Measurements from ENCODE around the gene ZBTB7A. TPM values are rescaled to one million over a fixed set of nuclear protein-coding genes. Genes with fewer than 3 reads are reported as not detected.
A peak's percentile ranks its signal among the peaks of the same experiment; 100 is the strongest.

The ZBTB7A gene
- total and polyA plus RNA-seq, 2 donors (not counting 1 experiment from before 2014, with no cell fraction given): 4.9 to 17.7 TPM

DNA sequence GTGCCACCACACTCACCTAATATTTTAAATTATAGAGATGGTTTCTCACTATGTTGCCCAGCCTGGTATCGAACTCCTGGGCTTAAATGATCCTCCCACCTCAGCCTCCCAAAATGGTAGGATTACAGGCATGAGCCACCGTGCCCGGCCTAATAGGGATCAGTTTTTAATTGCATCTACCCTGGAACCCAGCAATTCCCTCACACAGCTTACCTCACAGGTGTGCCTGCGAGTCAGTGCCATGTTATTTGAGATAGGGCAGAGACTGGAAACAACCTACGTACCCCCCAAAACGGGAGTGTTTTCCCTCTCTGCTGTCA is 42.9 kb upstream of the ZBTB7A start:
- TF ChIP-seq EZH2 (IDR thresholded peaks at IDR 0.05; ENCODE audit: low read length, missing control alignments): no peak
- TF ChIP-seq, protein P1, sequence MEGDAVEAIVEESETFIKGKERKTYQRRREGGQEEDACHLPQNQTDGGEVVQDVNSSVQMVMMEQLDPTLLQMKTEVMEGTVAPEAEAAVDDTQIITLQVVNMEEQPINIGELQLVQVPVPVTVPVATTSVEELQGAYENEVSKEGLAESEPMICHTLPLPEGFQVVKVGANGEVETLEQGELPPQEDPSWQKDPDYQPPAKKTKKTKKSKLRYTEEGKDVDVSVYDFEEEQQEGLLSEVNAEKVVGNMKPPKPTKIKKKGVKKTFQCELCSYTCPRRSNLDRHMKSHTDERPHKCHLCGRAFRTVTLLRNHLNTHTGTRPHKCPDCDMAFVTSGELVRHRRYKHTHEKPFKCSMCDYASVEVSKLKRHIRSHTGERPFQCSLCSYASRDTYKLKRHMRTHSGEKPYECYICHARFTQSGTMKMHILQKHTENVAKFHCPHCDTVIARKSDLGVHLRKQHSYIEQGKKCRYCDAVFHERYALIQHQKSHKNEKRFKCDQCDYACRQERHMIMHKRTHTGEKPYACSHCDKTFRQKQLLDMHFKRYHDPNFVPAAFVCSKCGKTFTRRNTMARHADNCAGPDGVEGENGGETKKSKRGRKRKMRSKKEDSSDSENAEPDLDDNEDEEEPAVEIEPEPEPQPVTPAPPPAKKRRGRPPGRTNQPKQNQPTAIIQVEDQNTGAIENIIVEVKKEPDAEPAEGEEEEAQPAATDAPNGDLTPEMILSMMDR (conservative IDR thresholded peaks at IDR 0.05 in 1 of 2, IDR thresholded peaks at IDR 0.05 in 1 of 2; ENCODE audit: low read depth in 1 of 2, low read length in 2 of 2): no peak
- Histone ChIP-seq H2AFZ (ENCODE audit: low read length) (no peak overlapping the region), H3K4me2 (ENCODE audit: extremely low read depth, insufficient read depth, low read length) (no peak overlapping the region), H3K4me3 (replicated peaks in 1 of 4; ENCODE audit: control extremely low read depth in 1 of 4, insufficient read depth in 1 of 4, low read depth in 3 of 4, low read length in 4 of 4) (no peak overlapping the region), H3K27me3 (ENCODE audit: control insufficient read depth, insufficient read depth, low read length) (no peaks in the 10 kb centered on the region), H3K9ac (ENCODE audit: insufficient read depth, low read length) (no peak overlapping the region), H3K4me1 (ENCODE audit: control insufficient read depth, extremely low read depth, insufficient read depth, low read length) (peaks cover 3% of the 10 kb centered on the region), H4K20me1 (ENCODE audit: control insufficient read depth, extremely low read depth, insufficient read depth, low read length) (no peaks in the 10 kb centered on the region), H3K79me2 (ENCODE audit: control insufficient read depth, insufficient read depth, low read length) (peaks cover 1% of the 10 kb centered on the region), H3K9me3 (ENCODE audit: control insufficient read depth, insufficient read depth, low read depth, low read length) (no peaks in the 10 kb centered on the region), H3K36me3 (ENCODE audit: control insufficient read depth, insufficient read depth, low read length) (peaks cover 41% of the 10 kb centered on the region), H3K27ac (ENCODE audit: insufficient read depth, low read length) (no peak overlapping the region)
- DNase-seq (ENCODE audit: low read depth in 2 of 2): no peak

DNA sequence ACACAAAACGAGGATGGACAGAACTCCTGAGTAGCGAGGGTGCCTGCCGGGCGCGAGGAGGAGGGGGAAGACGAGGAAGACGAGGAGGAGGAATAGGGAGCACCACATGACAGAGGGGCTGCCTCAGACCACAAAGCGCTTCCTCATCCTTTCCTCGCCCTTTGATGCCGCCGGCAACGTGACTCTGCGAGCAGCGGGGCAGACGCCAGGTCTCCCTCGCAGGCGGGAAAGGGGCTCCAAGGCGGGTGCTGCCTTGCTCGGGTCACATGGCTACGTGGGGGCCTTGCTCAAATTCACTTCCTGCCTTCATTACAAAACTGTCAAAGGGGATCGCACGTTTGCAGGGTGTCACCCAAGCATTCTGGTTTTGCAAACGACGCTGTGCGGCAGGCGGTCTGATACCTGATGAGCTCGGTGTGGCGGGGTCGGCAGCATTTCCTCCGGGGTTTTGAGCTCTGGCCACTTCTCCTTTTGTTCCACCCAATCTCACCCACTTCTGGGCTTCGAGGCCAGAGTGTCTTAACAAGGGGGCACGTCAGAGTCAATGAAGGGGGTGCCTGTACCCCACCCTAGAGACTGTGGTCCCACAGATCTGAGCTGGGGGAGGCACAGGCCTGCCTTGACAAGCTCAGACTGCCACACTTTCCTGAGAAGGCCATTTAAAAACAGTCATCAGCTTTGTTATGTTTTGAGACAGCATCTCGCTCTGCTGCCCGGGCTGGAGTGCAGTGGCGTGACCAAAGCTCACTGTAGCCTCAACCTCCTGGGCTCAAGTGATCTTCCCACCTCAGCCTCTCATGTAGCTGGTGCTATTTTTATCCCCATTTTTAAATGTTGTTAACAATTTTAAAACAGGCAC is 42.3 kb upstream of the ZBTB7A start:
- H3K9me3 ChIP-seq (ENCODE audit: control insufficient read depth, insufficient read depth, low read depth, low read length): no peaks in the 10 kb centered on the region
- H4K20me1 ChIP-seq (ENCODE audit: control insufficient read depth, extremely low read depth, insufficient read depth, low read length): no peaks in the 10 kb centered on the region
- H3K9ac ChIP-seq (ENCODE audit: insufficient read depth, low read length): no peak overlapping the region
- no peaks in the 10 kb centered on the region for H3K27me3 ChIP-seq (ENCODE audit: control insufficient read depth, insufficient read depth, low read length)
- H3K36me3 ChIP-seq (ENCODE audit: control insufficient read depth, insufficient read depth, low read length): peaks cover 40% of the 10 kb centered on the region
- H3K27ac ChIP-seq (ENCODE audit: insufficient read depth, low read length): no peak overlapping the region
- peaks cover 6% of the 10 kb centered on the region for H3K4me1 ChIP-seq (ENCODE audit: control insufficient read depth, extremely low read depth, insufficient read depth, low read length)
- no peak for DNase-seq (ENCODE audit: low read depth in 2 of 2)
- no peak overlapping the region for H3K4me3 ChIP-seq (replicated peaks in 1 of 4; ENCODE audit: control extremely low read depth in 1 of 4, insufficient read depth in 1 of 4, low read depth in 3 of 4, low read length in 4 of 4)
- no peaks in the 10 kb centered on the region for H3K79me2 ChIP-seq (ENCODE audit: control insufficient read depth, insufficient read depth, low read length)
- H3K4me2 ChIP-seq (ENCODE audit: extremely low read depth, insufficient read depth, low read length): no peak overlapping the region
- no peak overlapping the region for H2AFZ ChIP-seq (ENCODE audit: low read length)
- no peak for TF ChIP-seq EZH2 (IDR thresholded peaks at IDR 0.05; ENCODE audit: low read length, missing control alignments)

DNA sequence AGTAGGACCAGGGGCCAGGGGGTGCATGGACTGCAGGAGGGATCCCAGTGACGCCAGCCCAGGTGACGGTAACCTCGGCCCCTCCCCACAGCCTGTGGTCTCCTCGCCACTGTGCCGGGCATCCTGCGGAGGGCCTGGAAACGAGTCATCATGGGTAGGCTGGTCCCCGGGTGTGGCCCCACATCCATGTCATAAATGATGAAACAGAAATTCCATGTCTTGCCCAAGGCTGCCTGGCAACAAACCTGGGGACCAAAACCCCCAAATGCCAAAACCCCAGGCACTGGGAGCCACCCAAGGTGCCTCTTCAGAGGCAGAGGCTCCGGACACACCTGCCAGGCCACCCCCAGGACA is 36.4 kb upstream of the ZBTB7A start:
- peak; percentile 9 to 29 for DNase-seq (ENCODE audit: low read depth in 2 of 2)
- no peaks in the 10 kb centered on the region for H4K20me1 ChIP-seq (ENCODE audit: control insufficient read depth, extremely low read depth, insufficient read depth, low read length)
- no peak overlapping the region for H2AFZ ChIP-seq (ENCODE audit: low read length)
- no peaks in the 10 kb centered on the region for H3K9me3 ChIP-seq (ENCODE audit: control insufficient read depth, insufficient read depth, low read depth, low read length)
- no peaks in the 10 kb centered on the region for H3K79me2 ChIP-seq (ENCODE audit: control insufficient read depth, insufficient read depth, low read length)
- H3K4me3 ChIP-seq (replicated peaks in 1 of 4; ENCODE audit: control extremely low read depth in 1 of 4, insufficient read depth in 1 of 4, low read depth in 3 of 4, low read length in 4 of 4): no peak overlapping the region
- H3K27ac ChIP-seq (ENCODE audit: insufficient read depth, low read length): peak overlapping the region; percentile 43
- H3K36me3 ChIP-seq (ENCODE audit: control insufficient read depth, insufficient read depth, low read length): peaks cover 33% of the 10 kb centered on the region
- peaks cover 6% of the 10 kb centered on the region for H3K4me1 ChIP-seq (ENCODE audit: control insufficient read depth, extremely low read depth, insufficient read depth, low read length)
- H3K27me3 ChIP-seq (ENCODE audit: control insufficient read depth, insufficient read depth, low read length): no peaks in the 10 kb centered on the region
- TF ChIP-seq EZH2 (IDR thresholded peaks at IDR 0.05; ENCODE audit: low read length, missing control alignments): no peak
- TF ChIP-seq, protein P1 (conservative IDR thresholded peaks at IDR 0.05 in 1 of 2, IDR thresholded peaks at IDR 0.05 in 1 of 2; ENCODE audit: low read depth in 1 of 2, low read length in 2 of 2): no peak
- H3K4me2 ChIP-seq (ENCODE audit: extremely low read depth, insufficient read depth, low read length): no peak overlapping the region
- H3K9ac ChIP-seq (ENCODE audit: insufficient read depth, low read length): no peak overlapping the region

Measured in fibroblast of lung (primary cell).